Measurements from ENCODE around the gene NKPD1.
A peak's percentile ranks its signal among the peaks of the same experiment; 100 is the strongest.

NKPD1 gene, protein sequence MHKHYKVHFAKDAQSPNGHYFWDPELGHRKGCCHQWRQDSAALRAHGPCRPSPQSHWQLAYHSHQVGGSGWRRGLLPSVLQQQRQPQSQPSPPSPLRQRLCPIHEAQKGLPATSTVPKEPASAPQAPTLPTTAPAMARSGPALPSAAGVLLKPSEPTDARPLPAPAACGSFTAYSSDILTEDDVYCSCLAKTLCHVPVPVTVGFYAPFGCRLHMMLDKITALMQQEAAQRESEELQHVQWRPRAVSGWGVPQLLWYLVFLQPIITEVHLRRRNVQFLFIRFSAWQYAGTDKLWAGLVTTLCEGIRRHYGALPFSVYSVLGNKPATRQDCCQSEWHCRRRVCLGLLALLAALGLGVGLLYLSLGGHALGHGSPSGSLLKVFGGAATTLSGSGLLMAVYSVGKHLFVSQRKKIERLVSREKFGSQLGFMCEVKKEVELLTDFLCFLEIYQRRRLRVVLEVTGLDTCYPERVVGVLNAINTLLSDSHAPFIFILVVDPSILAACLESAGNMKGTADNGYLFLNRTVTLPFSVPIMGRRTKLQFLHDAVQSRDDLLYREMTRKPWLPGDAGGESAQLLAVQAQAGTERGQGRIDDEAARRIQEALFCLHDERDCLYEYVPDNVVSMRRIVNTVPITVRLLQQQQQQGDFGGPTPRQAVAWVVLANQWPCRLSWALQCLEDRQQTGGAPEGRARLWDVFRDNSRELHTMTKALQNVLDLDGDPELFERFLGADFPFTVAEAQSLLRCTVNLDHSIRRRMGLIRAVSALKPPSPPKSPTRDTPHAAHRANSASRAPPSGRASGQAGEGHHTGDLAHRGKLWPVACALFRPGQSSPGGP

DNA sequence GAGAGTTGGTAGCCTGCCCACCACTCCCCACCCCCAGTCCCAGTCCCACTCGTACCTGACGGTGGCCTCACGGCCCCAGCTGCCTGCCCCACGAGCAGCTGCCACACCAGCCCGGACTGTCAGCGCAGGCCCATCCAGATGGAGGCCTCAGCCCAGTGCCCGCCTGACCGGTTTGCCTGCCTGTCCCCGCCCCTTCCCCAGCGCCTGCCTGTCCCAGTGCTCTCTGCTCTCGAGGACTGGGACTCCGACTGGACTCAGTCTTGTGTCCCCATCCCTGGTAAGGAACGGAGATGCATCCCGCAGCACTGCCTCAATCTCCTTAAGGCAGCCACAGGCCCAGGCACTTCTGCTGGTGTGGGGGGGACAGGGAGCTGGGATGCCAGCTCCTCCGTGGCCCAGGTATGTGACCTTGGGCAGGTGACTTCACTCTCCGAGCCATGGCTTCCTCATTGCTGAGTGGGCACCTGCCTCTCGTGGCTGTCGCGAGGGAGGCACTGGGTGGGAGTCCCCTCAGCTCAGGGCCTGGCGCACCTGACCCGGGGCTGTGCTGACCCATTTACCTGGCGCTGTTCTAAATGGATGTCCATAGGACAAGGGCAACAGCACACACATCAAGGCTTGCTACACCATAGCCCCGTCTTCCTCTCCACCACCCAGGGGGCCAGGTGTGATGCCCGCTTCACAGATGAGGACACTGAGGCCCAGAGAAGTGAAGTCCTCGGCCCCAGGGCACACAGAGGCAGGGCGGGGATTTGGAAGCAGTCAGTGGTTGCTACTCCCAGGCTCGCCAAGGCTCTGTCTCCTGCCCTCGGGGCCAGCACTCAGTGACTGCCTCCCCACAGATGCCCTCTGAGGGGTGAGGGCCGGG, at the start of gene NKPD1:
NKPD1 (minus strand) TSS at position 113 of the 868 bp plus-strand sequence. CDS start 832 bp downstream, outside the sequence.
- DNase-seq (ENCODE audit: low read depth) = no peak

DNA sequence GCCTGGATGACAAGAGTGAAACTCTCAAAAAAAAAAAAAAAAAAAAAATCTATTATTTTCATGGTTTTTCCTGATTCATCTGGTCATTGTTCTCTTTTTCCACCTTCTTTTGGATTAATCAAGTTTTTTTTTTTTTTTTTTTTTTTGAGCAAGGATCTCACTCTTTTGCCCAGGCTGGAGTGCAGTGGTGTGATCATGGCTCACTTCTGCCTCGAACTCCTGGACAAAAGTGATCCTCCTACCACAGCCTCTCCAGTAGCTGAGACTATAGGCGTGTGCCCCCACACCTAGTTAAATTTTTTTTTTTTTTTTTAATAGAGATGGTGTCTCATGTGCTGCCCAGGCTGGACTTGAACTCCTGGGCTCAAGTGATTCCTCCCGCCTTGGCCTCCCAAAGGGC, 45.5 kb upstream of the NKPD1 start:
- DNase-seq (ENCODE audit: low read depth) = no peak

DNA sequence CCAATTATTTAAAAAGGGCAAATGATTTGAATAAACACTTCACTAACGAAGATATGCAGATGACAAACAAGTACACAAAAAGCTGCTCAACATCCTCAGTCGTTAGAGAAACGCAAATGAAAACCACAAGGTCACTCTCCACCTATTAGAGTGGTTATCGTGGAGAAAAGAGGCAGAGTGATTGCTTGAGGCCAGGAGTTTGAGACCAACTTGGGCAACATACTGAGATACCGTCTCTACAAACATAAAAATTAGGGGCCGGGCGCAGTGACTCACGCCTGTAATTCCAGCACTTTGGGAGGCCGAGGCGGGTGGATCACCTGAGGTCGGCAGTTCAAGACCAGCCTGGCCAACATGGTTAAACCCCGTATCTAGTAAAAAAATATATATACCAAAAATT, 45.0 kb upstream of the NKPD1 start:
- no peak for DNase-seq (ENCODE audit: low read depth)

DNA sequence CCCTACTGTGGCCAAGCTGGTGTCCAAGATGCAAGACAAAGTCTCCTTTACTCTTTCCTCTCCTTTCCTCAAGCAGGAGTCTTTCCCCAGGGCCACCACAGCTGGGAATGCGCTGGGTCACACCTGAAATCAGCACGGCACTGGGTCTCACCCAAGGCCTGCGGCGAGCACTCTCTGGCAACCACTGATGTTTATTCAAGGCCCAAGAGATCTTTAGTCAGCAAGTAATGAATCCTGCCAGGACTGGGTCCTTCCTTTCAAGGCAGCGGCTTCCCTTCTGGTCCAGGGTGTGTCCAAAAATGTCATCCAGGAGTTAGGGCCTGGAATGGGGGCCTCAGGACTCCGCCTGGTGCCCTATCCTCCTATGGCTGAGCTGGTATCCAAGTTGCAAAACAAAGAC, 41.9 kb upstream of the NKPD1 start:
- DNase-seq (ENCODE audit: low read depth) = no peak

DNA sequence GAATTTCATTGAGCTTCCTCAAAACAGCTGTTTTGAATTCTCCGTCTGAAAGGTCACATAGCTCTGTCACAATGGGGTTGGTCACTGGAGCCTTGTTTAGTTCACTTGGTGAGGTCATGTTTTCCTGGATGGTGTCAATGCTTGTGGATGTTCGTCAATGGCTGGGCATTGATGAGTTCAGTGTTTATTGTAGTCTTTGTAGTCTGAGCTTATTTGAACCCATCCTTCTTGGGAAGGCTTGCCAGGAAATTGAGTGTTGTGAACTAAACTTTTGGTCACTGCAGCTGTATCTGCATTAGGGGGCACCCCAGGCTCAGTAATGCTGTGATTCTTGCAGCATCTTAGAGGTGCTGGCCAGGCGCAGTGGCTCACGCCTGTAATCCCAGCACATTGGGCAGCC, 39.8 kb upstream of the NKPD1 start:
- no peak for DNase-seq (ENCODE audit: low read depth)

DNA sequence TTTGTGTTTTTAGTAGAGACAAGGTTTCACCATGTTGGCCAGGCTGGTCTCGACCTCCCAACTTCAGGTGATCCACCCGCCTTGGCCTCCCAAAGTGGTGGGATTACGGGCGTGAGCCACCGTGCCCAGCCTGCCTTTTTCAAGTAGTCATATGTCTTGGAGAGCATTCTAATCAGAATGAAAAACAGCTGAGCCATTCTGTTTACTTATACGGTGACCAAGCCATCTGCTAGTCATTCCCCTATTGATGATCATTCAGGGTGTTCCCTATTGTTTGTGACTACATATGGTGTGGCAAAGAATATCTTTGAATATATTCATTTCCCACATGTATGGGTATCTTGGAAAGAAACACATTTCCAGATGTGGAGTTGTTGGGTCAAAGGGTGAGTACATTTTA, 35.0 kb upstream of the NKPD1 start:
- DNase-seq (ENCODE audit: low read depth) = no peak

DNA sequence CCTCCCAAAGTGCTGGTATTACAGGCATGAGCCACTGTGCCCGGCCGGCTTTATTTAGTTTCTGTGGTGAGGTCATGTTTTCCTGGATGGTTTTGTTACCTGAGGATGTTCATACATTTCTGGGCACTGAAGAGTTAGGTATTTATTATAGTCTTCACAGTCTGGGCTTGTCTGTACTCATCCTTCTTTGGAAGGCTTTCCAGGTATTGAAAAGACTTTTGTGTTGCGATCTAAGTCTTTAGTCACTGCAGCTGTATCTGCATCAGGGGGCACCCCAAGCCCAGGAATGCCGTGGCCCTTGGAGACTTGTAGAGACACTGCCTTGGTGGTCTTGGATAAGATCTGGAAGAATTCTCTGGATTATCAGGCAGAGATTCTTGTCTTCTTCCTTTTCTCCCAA, 30.6 kb upstream of the NKPD1 start:
- no peak for DNase-seq (ENCODE audit: low read depth)

DNA sequence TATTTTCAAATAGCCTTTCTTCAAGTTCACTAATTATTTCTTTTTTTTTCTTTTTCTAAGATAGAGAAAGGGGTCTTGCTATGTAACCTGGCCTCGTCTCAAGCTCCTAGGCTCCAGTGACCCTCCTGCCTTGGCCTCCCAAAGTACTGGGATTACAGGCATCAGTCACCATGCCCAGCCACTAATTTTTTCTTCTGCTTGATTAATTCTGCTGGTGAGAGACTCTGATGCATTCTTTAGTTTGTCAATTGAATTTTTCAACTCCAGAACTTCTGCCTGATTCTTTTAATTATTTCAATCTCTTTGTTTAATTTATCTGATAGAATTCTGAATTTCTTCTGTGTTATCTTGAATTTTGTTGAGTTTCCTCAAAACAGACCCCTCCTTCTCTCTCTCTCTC, 29.2 kb upstream of the NKPD1 start:
- no peak for DNase-seq (ENCODE audit: low read depth)

DNA sequence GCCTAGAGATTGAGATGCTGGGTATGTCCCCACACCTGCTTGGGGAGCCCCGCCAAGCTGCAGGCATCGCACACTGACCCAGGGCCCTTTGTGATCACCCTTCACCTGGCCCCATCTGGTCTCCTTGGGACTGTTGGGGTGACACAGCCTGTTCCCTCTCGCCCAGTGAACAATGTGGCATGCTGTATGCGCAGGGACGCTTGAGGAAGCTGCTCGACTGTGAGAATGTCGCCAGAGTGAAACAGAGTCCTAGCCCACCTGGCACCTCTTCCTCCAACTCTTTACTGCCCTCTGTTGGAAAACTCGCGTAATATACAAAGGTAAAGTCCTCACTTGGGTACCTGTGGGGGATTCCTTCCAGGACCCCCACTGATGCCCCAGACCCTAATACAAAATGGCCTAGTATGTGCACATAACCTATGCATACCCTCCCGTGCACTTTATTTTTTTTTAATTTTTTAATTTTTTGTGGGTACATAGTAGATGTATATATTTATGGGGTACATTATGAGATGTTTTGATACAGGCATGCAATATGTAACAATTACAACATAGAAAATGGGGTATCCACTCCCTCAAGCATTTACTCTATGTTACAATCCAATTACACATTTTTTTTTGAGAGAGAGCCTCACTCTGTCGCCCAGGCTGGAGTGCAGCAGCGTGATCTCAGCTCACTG, 26.8 kb upstream of the NKPD1 start:
- no peak for DNase-seq (ENCODE audit: low read depth)

DNA sequence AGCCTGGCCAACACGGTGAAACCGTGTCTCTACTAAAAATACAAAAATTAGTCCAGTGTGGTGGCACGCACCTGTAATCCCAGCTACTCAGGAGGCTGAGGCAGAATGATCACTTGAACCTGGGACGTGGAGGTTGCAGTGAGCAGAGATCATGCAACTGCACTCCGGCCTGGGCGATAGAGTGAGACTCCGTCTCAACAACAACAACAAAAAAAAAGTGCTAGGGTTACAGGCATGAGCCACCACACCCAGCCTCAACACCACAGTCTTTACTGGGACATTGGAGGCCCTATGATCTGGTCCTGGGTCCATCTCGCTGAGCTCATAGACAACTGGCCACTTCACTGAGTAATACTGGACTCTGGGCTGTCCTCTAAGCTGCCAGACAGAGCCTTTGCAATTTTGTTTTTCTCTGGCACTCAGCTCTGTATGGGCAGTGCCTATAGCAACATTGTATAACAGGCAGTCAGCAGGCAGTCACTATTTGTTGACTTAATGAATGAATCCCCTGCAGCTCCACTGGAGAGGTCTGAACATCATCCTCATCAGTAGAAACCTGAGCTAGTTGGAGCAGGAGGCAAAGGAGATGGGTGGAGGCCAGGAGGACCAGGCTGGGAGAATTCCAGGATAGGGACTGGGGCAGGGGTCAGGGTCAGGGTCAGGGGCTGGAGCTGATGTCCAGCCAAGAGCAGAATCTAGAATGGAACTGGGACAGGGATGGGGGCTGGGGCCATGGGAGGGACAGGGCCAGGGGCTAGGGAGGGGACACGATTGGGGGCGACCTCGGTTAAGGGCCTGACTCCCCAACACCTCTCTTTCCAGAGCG, 25.9 kb upstream of the NKPD1 start:
- DNase-seq (ENCODE audit: low read depth) = no peak

DNA sequence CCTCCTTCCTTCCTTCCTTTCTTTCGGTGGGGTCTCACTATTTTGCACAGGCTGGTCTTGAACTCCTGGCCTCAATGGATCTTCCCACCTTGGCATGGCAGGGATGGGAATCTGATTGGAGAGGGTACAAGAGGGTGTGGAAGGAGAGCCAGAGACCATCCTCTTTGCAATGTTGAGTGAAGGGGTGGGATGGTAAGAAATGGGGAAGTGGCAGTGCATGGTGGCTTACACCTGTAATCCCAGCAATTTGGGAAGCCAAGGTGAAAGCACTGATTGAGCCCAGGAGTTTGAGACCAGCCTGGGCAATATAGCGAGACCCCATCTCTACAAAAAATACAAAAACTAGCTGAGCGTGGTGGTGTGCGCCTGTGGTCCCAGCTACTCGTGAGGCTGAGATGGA, 23.3 kb upstream of the NKPD1 start:
- DNase-seq (ENCODE audit: low read depth) = no peak

DNA sequence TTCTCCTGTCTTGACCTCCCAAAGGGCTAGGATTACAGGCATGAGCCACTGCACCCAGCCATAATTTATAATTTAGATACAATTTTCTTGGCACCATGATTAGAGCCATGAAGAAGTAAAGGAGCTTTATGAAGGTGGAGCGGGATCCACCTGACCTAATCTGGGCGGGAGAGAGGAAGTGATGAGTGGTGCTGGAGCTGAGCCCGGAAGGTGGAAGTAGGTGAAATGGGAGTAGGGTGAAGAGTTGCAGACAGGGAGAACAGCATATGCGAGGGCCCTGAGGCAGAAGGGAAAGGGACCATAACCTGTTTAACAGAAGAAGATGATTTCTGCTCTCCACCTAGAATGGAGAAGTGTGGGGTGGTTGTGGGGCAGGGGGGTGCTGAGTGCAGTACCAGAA, 22.0 kb upstream of the NKPD1 start:
- DNase-seq (ENCODE audit: low read depth) = no peak

DNA sequence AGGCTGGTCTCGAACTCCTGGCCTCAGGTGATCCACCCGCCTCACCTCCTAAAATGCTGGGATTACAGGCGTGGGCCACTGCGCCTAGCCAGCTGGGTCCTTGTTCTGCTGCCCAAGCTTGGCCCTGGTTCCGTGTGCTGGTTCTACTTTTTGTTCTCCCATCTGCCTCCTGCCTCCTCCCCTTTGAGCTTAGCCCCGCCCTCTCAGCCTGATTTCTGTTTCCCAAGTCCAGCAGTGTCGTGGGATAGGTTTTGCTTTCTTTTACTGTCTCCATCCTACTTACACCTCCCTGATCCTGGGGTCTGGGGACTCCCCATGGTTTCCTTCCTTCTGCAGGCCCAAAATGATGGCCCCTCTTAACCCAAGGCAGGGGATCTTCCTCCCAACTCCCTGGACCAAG, 20.2 kb upstream of the NKPD1 start:
- no peak for DNase-seq (ENCODE audit: low read depth)

DNA sequence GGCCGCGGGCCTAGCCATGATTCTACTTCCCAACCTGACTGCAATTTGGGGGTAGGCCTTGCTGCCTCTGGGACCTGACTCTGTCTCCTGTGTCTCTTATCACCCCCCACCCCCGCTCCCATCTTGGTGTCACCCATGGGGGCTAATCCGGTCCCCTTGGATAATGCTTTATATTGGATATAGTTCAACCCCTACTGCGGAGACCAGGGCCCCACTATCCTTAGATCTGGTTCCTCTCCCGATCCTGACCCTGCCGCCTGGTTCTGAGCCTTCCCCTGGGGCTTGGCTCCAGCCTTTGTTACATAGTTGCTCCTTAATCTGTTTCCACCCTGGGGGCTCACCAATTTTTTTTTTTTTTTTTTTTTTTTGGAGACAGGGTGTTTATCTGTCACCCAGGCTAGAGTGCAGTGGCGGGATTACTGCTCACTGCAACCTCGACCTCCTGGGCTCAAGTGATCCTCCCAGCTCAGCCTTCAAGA, 19.1 kb upstream of the NKPD1 start:
- no peak for DNase-seq (ENCODE audit: low read depth)

DNA sequence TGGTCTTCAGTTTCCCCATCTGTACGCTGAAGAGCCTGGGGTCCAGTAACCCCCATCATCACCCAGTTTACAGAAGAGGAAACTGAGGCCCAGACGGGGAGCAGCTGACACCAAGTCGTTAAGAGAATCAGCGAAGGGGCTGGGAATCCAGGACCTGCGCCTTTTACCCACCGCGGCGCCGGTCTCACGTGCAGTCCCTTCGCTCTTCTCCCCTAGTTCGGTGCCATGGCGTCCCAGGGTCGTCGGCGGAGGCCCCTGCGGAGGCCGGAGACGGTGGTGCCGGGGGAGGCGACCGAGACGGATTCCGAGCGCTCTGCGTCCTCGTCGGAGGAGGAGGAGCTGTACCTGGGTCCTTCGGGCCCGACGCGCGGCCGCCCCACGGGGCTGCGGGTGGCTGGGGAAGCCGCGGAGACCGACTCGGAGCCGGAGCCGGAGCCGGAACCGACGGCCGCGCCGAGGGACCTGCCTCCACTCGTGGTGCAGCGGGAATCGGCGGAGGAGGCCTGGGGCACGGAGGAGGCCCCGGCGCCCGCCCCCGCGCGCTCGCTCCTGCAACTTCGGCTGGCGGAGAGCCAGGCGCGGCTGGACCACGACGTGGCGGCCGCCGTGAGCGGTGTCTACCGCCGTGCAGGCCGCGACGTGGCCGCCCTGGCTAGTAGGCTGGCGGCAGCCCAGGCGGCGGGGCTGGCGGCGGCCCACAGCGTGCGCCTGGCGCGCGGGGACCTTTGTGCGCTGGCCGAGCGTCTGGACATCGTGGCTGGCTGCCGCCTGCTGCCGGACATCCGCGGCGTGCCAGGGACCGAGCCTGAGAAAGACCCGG, 18.5 kb upstream of the NKPD1 start:
- no peak for DNase-seq (ENCODE audit: low read depth)

DNA sequence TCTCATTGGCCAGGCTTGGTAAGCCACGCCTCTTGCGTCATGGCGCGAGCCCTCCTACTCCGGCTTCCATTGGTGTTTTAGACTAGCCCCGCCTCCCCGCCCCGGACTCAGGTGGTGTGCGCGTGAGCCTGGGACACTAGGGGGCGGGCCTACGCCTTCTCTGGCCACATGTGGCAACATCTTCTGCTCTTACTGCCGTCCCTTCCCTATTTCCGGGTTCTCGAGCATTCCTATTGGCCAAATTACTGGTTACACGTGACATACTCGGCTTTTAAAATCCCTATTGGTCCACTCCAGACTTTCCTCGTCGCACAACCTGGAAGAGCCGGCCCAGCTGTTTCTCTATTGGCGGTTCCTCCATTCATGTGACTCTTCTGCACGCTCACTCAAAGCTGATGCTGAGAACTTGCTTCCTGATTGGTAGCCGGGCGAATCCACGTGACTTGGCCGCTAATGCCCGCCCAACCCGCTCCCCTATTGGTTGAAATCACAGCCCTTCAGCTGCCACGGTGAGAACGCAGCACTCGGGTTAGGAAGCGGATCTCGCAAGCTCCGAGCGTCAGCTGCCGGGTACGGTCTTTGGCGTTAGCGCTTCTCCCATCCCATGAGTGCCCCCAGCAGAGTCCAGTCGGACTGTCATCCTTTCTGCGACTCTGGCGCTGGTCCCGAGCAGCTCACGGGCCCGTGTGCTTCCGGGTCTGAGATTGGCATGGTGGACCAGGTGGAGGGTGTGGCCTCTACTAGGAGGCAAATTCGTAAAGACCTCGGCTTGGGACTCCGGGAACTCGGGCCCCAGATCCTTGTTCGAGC, 17.7 kb upstream of the NKPD1 start, which contains the start of gene BLOC1S3:
BLOC1S3 (plus strand) TSS at position 523 of the 810 bp plus-strand sequence. CDS start 513 bp downstream, outside the sequence.
- peak; percentile 100 for DNase-seq (ENCODE audit: low read depth)

DNA sequence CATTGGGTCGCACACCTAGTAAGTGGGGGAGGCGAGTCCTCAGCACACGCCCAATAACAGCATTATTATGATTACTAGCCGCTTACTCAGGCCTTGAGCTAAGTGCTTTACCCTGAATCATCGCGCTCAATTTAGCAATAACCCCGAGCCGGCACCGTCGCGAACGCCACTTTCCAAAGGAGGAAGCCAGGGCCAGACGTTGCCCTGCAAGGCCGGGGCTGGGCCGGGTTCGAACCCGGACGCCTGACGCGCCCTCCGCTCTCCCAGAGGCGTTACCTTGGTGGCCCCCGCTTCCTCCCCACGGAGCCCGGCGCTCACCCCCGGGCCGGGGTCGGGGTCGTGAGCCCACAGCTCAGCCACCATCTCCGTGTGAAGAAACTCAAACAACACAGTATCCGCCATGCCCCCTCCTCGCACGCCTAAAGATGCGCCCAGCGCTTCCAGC, 17.1 kb upstream of the NKPD1 start, which contains the start of gene TRAPPC6A:
TRAPPC6A (minus strand) TSS at position 421 of the 445 bp plus-strand sequence; CDS start at position 402, 19 bp downstream.
- no peak for DNase-seq (ENCODE audit: low read depth)

DNA sequence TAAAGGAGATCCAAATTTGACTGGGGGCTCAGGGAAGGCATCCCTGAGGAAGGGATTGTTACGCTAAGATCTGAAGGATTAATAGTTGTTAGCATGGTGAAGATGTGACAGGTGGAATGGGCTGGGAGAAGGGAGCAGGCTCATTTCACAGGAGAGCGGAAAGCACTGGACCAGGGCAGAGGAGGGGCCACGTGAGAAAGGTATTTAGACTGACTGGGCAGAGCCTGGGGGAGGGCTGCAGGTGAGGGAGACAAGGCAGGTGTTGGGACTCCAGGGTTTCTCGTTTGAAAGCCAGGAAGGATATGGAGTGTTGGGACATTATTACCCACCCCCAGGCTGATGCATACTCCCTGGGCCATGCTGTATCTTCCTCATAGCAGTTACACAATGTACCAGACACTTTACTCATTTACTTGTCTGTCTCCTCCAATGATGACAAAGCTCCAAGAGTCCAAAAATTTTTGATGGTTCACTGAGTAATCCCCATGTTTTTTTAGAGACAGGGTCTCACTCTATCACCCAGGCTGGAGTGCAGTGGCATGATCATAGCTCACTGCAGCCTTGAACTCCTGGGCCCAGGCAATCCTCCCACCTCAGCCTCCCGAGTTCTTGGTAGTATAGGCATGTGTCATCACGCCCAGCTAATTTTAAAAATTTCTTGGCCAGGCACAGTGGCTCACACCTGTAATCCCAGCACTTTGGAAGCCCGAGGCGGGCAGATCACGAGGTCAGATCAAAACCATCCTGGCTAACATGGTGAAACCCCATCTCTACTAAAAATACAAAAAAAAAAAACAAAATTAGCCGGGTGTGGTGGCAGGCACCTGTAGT, 14.9 kb upstream of the NKPD1 start:
- DNase-seq (ENCODE audit: low read depth) = no peak

All from activated T-cell treated with anti-CD3 and anti-CD28 coated beads for 1 hour (primary cell).